Renal cortical epithelial cell (primary cell): ENCODE measurements around the gene HPSE2. TPM values are rescaled to one million over a fixed set of nuclear protein-coding genes. Genes with fewer than 3 reads are reported as not detected.
"Not testable (repeated sequence)": the region's sequence is repeated elsewhere in the genome, so short reads cannot be mapped to it uniquely, and the experiment has no call there.

Source experiments
- DNase-seq: peaks from one replicate; pipeline ENCODE4 v3.0.0-alpha.2; 2011; ENCODE audit warnings: low read depth
- total RNA-seq: library from RNA; depleted of rRNA; stranded (reverse); fragments of >200 nt; gene quantifications from 2 replicates; pipeline ENCODE4 v1.2.3, GENCODE V29; 2014

HPSE2 gene
- total RNA-seq, 1 donor from 2014 or later: not detected

DNA sequence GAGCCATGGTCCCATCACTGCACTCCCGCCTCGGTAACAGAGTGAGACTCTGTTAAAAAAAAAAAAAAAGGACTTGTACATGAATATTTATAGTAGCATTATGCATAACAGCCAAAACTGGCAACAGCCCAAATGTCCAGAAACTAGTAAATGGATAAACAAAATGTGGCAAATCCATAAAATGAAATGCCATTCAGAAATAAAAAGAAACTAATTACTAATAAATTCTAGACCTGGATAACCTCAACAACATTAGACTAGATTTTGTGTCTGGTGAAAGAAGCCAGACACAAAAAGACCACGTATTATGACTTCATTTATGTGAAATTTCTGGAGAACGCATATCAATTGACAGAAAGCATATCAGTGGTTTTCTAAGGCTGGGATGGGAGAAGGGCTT is 74.5 kb downstream of the HPSE2 start:
- DNase-seq: no peak

DNA sequence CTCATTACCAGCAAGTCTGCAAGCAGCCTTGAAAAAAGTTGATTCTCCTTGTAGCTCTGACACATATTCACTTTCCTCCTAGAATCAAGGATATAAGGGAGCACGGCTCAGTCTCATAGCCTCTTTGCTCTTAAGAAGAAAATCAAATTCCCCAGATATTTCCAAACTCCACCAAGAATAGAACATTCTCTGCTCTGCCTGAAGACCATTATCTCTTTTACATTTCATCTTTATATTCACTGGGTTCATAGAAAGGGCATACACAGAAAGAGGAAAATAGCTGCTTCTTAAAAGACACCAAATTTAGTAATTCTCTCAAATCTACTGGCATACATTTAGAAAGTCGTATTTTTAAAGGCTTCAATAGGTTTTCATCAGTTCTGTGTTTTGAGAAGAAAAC is 92.0 kb downstream of the HPSE2 start:
- no peak for DNase-seq

GRCh38 chr10:99143011-99143410 is 92.6 kb downstream of the HPSE2 start:
- no peak for DNase-seq

- DNase-seq: not testable (repeated sequence)
Observed at GRCh38 chr10:99132897-99133296, 102.8 kb downstream of the HPSE2 start.

DNA sequence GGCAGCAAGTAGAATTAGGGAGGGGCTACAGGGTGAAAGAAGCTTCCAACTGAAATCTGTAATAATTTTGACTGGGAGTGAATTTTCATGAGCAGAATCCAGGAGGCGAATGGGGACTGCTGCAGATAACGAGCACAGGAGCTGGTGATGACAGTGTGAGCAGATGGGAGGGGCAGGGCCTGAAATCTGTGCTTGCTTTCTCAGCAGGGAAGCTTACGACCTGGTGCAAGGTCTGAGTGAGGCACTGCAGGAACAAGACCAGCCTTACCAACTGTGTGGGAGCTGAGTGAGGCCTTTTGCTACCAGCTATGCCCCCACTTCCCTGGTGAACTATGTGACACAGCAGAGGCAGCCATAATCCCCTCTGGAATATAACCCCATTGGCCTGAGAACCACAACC is 109.8 kb downstream of the HPSE2 start:
- DNase-seq: no peak

DNA sequence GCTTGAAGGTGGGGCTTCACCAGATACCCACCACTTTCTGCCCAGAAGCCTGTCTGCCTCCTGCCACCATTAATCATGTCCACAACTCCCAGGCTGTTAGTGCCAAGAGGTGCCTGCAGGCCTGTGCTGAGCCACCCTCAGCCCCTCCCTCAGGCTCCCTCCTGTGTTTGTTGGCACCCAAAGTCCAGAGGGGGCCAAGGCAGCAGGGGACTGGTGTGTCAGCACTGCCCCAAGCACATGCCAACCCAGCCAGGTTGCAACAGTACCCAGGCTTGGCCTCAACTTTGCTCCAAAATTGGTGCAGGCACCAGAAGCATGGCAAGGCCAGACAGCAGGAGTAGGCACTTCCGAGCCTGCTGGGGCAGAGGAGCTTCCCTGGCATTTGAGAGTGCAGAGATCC is 111.3 kb downstream of the HPSE2 start:
- no peak for DNase-seq

GRCh38 chr10:99123851-99124250 is 111.8 kb downstream of the HPSE2 start:
- DNase-seq: no peak

- DNase-seq: no peak
Observed at GRCh38 chr10:99123336-99123735, 112.3 kb downstream of the HPSE2 start.

DNA sequence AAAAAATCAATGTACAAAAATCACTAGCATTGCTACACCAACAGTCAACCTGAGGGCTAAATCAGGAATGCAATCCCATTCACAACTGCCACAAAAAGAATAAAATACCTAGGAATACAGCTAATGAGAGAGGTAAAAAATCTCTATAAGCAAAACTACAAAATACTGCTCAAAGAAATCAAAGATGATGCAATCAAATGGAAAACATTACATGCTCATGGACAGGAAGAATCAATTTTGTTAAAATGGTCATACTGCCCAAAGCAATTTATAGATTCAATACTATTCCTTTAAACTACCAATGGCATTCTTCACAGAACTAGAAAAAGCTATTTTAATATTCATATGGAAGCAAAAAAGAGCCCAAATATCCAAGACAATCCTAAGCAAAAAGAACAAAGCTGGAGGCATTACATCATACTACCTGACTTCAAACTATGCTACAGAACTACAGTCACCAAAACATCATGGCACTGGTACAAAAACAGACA is 116.3 kb downstream of the HPSE2 start:
- DNase-seq: no peak

DNA sequence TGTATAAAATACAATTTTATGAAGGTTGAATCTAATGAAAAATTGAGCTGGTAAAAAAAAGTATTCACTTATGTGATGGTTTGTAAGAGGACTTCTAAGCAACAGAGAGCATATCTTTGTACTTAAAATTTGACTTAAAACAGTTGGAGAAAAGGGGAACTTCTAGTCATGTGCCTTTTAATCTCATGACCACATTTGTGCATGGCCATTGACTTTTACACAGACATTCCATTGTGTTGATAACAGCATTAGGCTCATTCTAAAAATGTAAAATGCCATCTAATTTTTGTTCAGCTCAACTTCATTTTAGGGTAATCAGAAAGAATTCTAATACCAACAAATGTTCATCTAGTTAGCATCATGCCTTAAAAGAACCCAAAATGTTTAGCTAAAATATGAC is 119.9 kb downstream of the HPSE2 start:
- no peak for DNase-seq

DNA sequence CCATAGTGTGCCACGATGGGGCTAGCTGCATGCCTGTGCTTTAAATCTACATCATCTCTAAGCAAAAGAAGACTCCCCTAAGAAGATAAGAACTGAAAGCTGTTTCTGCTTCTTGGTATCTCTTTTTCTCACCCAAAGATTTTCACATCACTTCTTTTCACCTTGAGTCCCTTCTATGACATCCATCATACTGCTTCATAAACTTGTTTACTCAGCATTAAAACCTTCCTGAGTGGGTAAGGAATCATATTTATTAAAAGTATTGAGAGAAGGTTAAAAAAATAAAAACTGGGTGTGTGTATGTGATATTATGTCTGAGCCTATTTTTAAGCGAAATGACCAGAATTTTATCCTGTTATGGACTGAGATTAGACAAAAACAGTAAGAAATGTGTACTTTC is 150.3 kb downstream of the HPSE2 start:
- no peak for DNase-seq

DNA sequence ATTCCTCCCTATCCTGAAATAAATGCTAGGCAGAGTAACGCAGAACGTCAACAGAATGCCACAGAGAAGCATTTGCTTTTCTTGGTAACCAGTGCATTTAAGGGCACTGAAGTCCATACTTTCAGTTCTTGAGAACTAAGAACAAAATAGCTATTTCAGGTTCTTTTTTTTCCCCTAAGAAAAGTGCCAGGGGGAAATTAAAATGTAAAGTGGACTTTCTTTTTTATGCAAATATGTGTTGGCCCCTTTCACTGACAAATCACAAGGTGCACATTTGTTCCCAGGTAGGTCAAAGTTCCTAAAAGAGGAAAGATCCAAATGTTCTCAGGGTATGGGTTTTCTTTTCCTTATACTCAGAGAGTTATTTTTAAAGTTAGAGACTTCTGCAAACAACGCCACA is 151.5 kb downstream of the HPSE2 start:
- no peak for DNase-seq

DNA sequence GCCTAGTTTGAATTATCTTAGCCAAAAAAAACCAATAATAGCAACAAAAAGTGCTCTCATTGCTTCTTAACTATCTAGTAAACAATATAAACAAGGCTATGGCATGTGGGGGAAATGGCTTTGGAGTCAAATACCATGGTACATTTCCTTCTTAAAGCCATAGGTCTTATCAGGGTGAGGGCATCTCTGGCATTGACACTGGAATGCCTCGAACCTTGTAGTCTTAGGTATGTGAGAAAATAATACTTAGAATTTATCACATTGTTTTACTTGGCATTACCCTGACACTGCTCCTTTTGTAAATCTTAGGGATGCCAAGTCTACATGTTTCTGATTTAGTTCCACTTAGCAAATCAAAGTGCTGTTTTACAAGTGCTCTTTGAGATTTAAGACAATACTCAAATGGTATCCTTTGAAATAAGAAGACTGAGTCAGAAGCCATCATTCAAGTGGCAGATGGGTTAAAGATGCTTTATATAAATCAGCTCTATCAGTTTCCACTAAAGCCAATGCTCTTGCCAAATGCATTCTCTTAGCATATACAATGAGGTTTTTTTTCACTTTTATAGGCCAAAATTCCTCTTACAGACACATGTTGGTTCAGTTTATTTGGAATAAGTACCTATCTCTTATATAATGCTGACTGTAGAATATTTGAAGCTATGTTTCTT is 155.2 kb downstream of the HPSE2 start:
- DNase-seq: no peak

DNA sequence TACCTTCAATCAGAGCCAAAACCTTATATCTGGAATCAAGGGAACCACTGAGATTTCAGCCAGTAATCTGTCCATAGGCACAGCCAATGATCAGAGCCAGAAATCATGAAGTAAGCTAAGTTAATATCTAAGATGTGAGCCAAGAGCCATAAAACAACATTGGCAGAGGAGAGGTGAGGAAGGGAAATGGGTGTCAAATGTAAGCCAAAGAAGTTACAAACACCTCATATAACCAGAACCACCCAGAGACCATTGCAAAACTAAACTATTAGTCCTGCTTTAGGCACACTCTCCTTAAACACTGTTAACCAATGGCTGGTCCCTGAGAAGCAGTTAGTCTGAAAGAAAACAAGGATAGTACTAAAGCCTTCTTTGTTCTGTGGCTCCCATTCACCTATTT is 173.1 kb downstream of the HPSE2 start:
- DNase-seq: no peak

- DNase-seq: no peak
Observed at GRCh38 chr10:99058762-99059161, 176.9 kb downstream of the HPSE2 start.

DNA sequence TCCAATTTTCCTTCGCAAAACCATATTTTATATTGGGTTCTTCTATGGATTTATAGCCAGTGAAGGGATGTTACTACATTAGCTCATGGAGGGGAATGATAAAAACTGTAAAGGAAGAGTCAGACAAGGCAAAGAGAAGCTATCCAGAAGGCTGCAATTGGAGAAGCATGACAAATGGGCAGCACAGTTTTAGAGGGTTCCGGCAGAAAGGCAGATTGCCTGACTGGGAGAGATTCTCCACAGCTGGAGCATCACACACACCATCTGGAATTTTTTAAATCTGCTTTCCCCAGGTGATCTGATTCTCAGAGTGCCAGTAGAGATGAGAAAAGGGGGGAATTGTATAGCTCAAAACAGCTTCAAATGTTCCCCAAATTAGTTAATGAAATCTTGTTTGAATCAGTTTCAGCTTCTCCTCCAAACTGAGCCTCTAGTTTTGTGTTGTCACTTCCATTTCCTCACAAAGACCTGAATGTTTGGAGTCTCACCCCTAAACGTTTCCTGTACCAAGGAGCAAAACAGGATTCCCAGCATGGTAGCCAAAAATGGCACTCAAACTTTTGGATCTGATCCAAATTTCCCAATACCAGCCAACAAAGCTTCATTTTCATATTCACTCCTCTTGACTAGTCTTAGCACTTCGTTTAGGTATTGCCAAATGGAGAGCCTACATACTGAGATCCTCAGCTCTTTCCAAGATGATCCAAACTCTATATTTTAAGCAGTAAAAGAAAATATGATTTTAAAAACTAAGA is 177.5 kb downstream of the HPSE2 start:
- no peak for DNase-seq

- DNase-seq: no peak
Observed at GRCh38 chr10:99045671-99046070, 190.0 kb downstream of the HPSE2 start.

- no peak for DNase-seq
Observed at GRCh38 chr10:99042051-99042771, 193.4 kb downstream of the HPSE2 start.

- DNase-seq: no peak
Observed at GRCh38 chr10:99041468-99041867, 194.2 kb downstream of the HPSE2 start.

DNA sequence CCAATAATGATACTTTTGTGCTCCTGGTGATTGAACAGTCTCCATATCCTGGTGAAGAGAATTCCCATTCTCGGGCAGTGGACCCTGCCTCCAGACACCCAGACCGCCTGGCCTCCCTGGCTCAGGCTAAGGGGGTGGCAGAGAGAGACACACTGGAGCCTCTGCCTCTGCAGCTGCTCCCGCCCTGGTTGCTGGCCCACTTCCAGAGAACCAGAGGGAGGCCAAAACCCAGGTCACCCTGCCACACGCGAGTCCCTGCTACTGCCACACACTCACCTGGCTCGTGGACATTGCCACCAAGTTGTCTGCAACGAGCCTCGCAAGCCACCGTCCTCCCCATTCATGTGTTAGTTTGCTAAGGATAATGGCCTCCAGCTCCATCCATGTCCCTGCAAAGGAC is 221.8 kb downstream of the HPSE2 start:
- DNase-seq: no peak

DNA sequence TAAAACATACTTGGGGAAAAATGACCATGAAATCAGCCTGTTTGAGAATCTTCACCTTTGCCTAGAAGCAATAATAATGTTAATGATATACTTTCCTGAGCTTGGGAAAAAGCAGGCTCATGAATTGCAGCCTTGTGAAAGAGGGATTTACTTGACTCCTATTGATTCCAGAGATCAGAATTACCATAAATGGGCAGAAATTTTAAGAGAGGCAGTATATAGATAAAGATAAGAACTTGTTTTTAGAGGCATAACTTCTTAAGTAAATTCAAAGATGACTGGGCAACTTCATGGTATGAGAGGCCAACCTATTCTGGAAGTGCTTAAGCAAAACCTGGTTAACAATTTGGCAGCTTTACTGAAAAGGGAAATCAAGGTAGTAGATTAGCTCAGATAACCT is 225.4 kb downstream of the HPSE2 start:
- no peak for DNase-seq

DNA sequence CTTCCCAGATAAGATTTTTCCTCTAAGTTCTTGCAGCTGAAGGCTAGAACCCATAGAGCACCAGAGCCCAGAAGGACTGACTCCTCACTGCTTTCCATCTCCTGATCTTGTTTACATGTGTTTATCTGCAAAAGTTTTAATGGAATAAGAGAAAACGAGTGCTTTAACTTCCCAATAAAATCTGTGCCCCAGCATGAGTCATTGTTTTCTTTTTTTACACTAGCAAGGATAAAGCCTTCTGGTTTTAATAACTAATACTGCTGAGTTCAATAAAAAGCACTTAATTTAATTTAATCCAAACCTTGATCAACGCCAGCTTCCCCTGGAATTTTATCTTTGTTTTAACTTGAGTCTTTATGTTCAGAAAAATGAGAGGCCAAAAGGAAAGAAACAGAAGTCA is 227.6 kb downstream of the HPSE2 start:
- no peak for DNase-seq

- no peak for DNase-seq
Observed at GRCh38 chr10:99007457-99007856, 228.2 kb downstream of the HPSE2 start.
